ENCODE data around the gene MAMDC4.
A peak's percentile ranks its signal among the peaks of the same experiment; 100 is the strongest.
"Not testable (repeated sequence)": the region's sequence is repeated elsewhere in the genome, so short reads cannot be mapped to it uniquely, and the experiment has no call there.

MAMDC4 gene

GRCh38 chr9:136862849-136863622 is 10.9 kb downstream of the MAMDC4 start:
- no peak for DNase-seq (ENCODE audit: low spot score)

GRCh38 chr9:136863623-136864273 is 11.6 kb downstream of the MAMDC4 start:
- DNase-seq (ENCODE audit: low spot score) = no peak

GRCh38 chr9:136865041-136865767 is 13.1 kb downstream of the MAMDC4 start:
- DNase-seq (ENCODE audit: low spot score) = no peak

- DNase-seq (ENCODE audit: low spot score) = no peak
Measured at GRCh38 chr9:136865768-136866103, 13.6 kb downstream of the MAMDC4 start.

- not testable (repeated sequence) for DNase-seq (ENCODE audit: low spot score)
Measured at GRCh38 chr9:136866898-136867421, 14.8 kb downstream of the MAMDC4 start.

- DNase-seq (ENCODE audit: low spot score) = no peak
Measured at GRCh38 chr9:136867480-136867879, 15.3 kb downstream of the MAMDC4 start.

GRCh38 chr9:136867917-136868316 is 15.8 kb downstream of the MAMDC4 start:
- DNase-seq (ENCODE audit: low spot score) = no peak

- no peak for DNase-seq (ENCODE audit: low spot score)
Measured at GRCh38 chr9:136868644-136869043, 16.5 kb downstream of the MAMDC4 start.

- DNase-seq (ENCODE audit: low spot score) = not testable (repeated sequence)
Measured at GRCh38 chr9:136869611-136870010, 17.5 kb downstream of the MAMDC4 start.

GRCh38 chr9:136875155-136875554 is 23.0 kb downstream of the MAMDC4 start:
- no peak for DNase-seq (ENCODE audit: low spot score)

GRCh38 chr9:136876476-136876875 is 24.3 kb downstream of the MAMDC4 start:
- DNase-seq (ENCODE audit: low spot score) = no peak

GRCh38 chr9:136880651-136881050 is 28.5 kb downstream of the MAMDC4 start:
- no peak for DNase-seq (ENCODE audit: low spot score)

- no peak for DNase-seq (ENCODE audit: low spot score)
Measured at GRCh38 chr9:136881691-136882108, 29.6 kb downstream of the MAMDC4 start.

- DNase-seq (ENCODE audit: low spot score) = peak; percentile 73
Measured at GRCh38 chr9:136882109-136882946, 30.2 kb downstream of the MAMDC4 start.

GRCh38 chr9:136882947-136883283 is 30.8 kb downstream of the MAMDC4 start:
- not testable (repeated sequence) for DNase-seq (ENCODE audit: low spot score)

- DNase-seq (ENCODE audit: low spot score) = not testable (repeated sequence)
Measured at GRCh38 chr9:136883670-136884069, 31.5 kb downstream of the MAMDC4 start.

GRCh38 chr9:136885950-136886578 is 33.9 kb downstream of the MAMDC4 start, which contains the start of gene TRAF2:
Gene TRAF2, plus strand, starts transcription at chr9:136886516. Its CDS starts 12,225 bp downstream, at chr9:136898741.
- peak; percentile 99 for DNase-seq (ENCODE audit: low spot score)

GRCh38 chr9:136886610-136887597 is 34.8 kb downstream of the MAMDC4 start:
- no peak for DNase-seq (ENCODE audit: low spot score)

- DNase-seq (ENCODE audit: low spot score) = no peak
Measured at GRCh38 chr9:136888454-136888853, 36.3 kb downstream of the MAMDC4 start.

GRCh38 chr9:136889858-136890257 is 37.7 kb downstream of the MAMDC4 start:
- DNase-seq (ENCODE audit: low spot score) = no peak
